Smooth muscle cell (in vitro differentiated cells): ENCODE results near the gene APLNR. TPM values are rescaled to one million over a fixed set of nuclear protein-coding genes. Genes with fewer than 3 reads are reported as not detected.
A peak's percentile ranks its signal among the peaks of the same experiment; 100 is the strongest.

Source experiments
- DNase-seq: peaks from one replicate; lab custom pipeline; 2025; ENCODE audit not compliant: unreplicated experiment; lab: John Stamatoyannopoulos, UW
- H2AFZ ChIP-seq: fragments of 200-600 bp; sonication (generic); 2 replicates; pipeline ENCODE4 v1.6.0; 2016; ENCODE audit warnings: antibody characterized with exemption, low read depth, mild to moderate bottlenecking
- H3F3A ChIP-seq: fragments of 200-600 bp; sonication (generic); 2 replicates; pipeline ENCODE4 v1.6.0; 2017; ENCODE audit warnings: antibody characterized with exemption, low read depth
- H3K27ac ChIP-seq: fragments of 200-600 bp; sonication (generic); 2 replicates; pipeline ENCODE4 v1.5.1; 2016; ENCODE audit warnings: low read depth, mild to moderate bottlenecking
- H3K27me3 ChIP-seq: fragments of 200-600 bp; sonication (generic); 2 replicates; pipeline ENCODE4 v1.6.1; 2016; ENCODE audit warnings: low read depth, mild to moderate bottlenecking
- H3K36me3 ChIP-seq: fragments of 200-600 bp; sonication (generic); 2 replicates; pipeline ENCODE4 v1.5.1; 2016; ENCODE audit warnings: low read depth
- H3K4me1 ChIP-seq: fragments of 200-600 bp; sonication (generic); 2 replicates; pipeline ENCODE4 v1.5.1; 2016; ENCODE audit warnings: low read depth
- H3K4me2 ChIP-seq: fragments of 200-600 bp; sonication (generic); 2 replicates; pipeline ENCODE4 v1.6.0; 2016; ENCODE audit warnings: mild to moderate bottlenecking
- H3K4me3 ChIP-seq: fragments of 200-600 bp; sonication (generic); 2 replicates; pipeline ENCODE4 v1.5.1; 2016; ENCODE audit warnings: mild to moderate bottlenecking
- H3K79me2 ChIP-seq: fragments of 200-600 bp; sonication (generic); 2 replicates; pipeline ENCODE4 v1.6.0; 2016; ENCODE audit warnings: low read depth, mild to moderate bottlenecking
- H3K9ac ChIP-seq: fragments of 200-600 bp; sonication (generic); 2 replicates; pipeline ENCODE4 v1.6.0; 2016; ENCODE audit warnings: low read depth
- H3K9me3 ChIP-seq: fragments of 200-600 bp; sonication (generic); replicated peaks from 2 replicates; pipeline ENCODE4 v1.5.1; 2016; ENCODE audit warnings: low read depth
- H4K20me1 ChIP-seq: fragments of 200-600 bp; sonication (generic); 2 replicates; pipeline ENCODE4 v1.6.0; 2016; ENCODE audit warnings: low read depth
- CTCF ChIP-seq: fragments of 200-600 bp; sonication (generic); IDR thresholded peaks from 2 replicates; pipeline ENCODE4 v1.5.1; 2017; ENCODE audit warnings: borderline replicate concordance, mild to moderate bottlenecking, antibody characterized with exemption; ENCODE audit not compliant: insufficient read depth, poor library complexity, severe bottlenecking
- WGBS: methylation state at CpG from one replicate; pipeline ENCODE4 v1.1.7; 2016; ENCODE audit warnings: low lambda C conversion rate; 5-methylcytosine and 5-hydroxymethylcytosine counted together
- polyA plus RNA-seq: library from polyadenylated mRNA; unstranded; fragments of >200 nt; fragmentation: Nextera tagmentation; extraction: Ambion mirVana; gene quantifications from 2 replicates; pipeline ENCODE4 v1.2.1, GENCODE V29; 2016
- total RNA-seq: library from RNA; depleted of rRNA; stranded (reverse); fragments of >200 nt; gene quantifications from 2 replicates; pipeline ENCODE4 v1.2.3, GENCODE V29; 2014

APLNR gene
- total and polyA plus RNA-seq, 2 experiments from 2014 or later = 103 to 214 TPM

GRCh38 chr11:57205041-57205641 lies 31.9 kb downstream of the APLNR start:
- no peak for DNase-seq
- H3K27ac ChIP-seq = no peak overlapping the region
- H3K9me3 ChIP-seq = no peaks in the 10 kb centered on the region
- H2AFZ ChIP-seq = no peak overlapping the region
- H3K79me2 ChIP-seq = no peaks in the 10 kb centered on the region
- no peaks in the 10 kb centered on the region for H3K27me3 ChIP-seq
- WGBS = 14% methylated on average over 3 of the region's 3 CpGs
- H3K36me3 ChIP-seq = no peaks in the 10 kb centered on the region
- H4K20me1 ChIP-seq = no peaks in the 10 kb centered on the region
- H3K4me2 ChIP-seq = no peak overlapping the region
- no peak overlapping the region for H3K4me3 ChIP-seq
- TF ChIP-seq CTCF = no peak
- H3K9ac ChIP-seq = no peak overlapping the region
- no peaks in the 10 kb centered on the region for H3F3A ChIP-seq
- peaks cover 17% of the 10 kb centered on the region for H3K4me1 ChIP-seq

- peaks cover 16% of the 10 kb centered on the region for H3K4me1 ChIP-seq
- WGBS = 89% methylated on average over 7 of the region's 7 CpGs
- H4K20me1 ChIP-seq = no peaks in the 10 kb centered on the region
- H3K36me3 ChIP-seq = no peaks in the 10 kb centered on the region
- no peaks in the 10 kb centered on the region for H3K79me2 ChIP-seq
- no peak overlapping the region for H3K27ac ChIP-seq
- H3K4me2 ChIP-seq = peak overlapping the region; percentile 1
- no peak overlapping the region for H3K4me3 ChIP-seq
- H3K27me3 ChIP-seq = no peaks in the 10 kb centered on the region
- no peaks in the 10 kb centered on the region for H3K9me3 ChIP-seq
- no peak for TF ChIP-seq CTCF
- H3F3A ChIP-seq = no peaks in the 10 kb centered on the region
- H3K9ac ChIP-seq = no peak overlapping the region
- DNase-seq = no peak
- no peak overlapping the region for H2AFZ ChIP-seq
Measured at GRCh38 chr11:57203882-57204480, 33.1 kb downstream of the APLNR start.

GRCh38 chr11:57203359-57203758 lies 33.7 kb downstream of the APLNR start:
- H3K4me1 ChIP-seq = peaks cover 16% of the 10 kb centered on the region
- no peaks in the 10 kb centered on the region for H4K20me1 ChIP-seq
- H3K36me3 ChIP-seq = no peaks in the 10 kb centered on the region
- H3K9me3 ChIP-seq = no peaks in the 10 kb centered on the region
- no peak overlapping the region for H3K27ac ChIP-seq
- H3K4me2 ChIP-seq = peak overlapping the region; percentile 1
- TF ChIP-seq CTCF = no peak
- no peak overlapping the region for H3K4me3 ChIP-seq
- no peak overlapping the region for H2AFZ ChIP-seq
- H3F3A ChIP-seq = no peaks in the 10 kb centered on the region
- no peak overlapping the region for H3K9ac ChIP-seq
- DNase-seq = no peak
- 17% methylated on average over 3 of the region's 3 CpGs for WGBS
- no peaks in the 10 kb centered on the region for H3K27me3 ChIP-seq
- no peaks in the 10 kb centered on the region for H3K79me2 ChIP-seq

GRCh38 chr11:57202281-57202680 lies 34.8 kb downstream of the APLNR start:
- no peaks in the 10 kb centered on the region for H3F3A ChIP-seq
- no peak overlapping the region for H3K4me2 ChIP-seq
- no peak for TF ChIP-seq CTCF
- no peak overlapping the region for H3K27ac ChIP-seq
- H3K9ac ChIP-seq = no peak overlapping the region
- no peaks in the 10 kb centered on the region for H3K36me3 ChIP-seq
- H4K20me1 ChIP-seq = no peaks in the 10 kb centered on the region
- no peak for DNase-seq
- WGBS = 97% methylated on average over 10 of the region's 10 CpGs
- no peak overlapping the region for H3K4me3 ChIP-seq
- H3K4me1 ChIP-seq = peaks cover 16% of the 10 kb centered on the region
- H3K27me3 ChIP-seq = no peaks in the 10 kb centered on the region
- H3K9me3 ChIP-seq = no peaks in the 10 kb centered on the region
- H2AFZ ChIP-seq = no peak overlapping the region
- H3K79me2 ChIP-seq = no peaks in the 10 kb centered on the region
